GM19238 (cell line): Measurements from ENCODE around the gene SIRT2.

Experiments
- DNase-seq: peaks from one replicate; pipeline ENCODE4 v3.0.0; 2011; ENCODE audit warnings: low spot score; ENCODE audit not compliant: insufficient read length

The SIRT2 gene

DNA sequence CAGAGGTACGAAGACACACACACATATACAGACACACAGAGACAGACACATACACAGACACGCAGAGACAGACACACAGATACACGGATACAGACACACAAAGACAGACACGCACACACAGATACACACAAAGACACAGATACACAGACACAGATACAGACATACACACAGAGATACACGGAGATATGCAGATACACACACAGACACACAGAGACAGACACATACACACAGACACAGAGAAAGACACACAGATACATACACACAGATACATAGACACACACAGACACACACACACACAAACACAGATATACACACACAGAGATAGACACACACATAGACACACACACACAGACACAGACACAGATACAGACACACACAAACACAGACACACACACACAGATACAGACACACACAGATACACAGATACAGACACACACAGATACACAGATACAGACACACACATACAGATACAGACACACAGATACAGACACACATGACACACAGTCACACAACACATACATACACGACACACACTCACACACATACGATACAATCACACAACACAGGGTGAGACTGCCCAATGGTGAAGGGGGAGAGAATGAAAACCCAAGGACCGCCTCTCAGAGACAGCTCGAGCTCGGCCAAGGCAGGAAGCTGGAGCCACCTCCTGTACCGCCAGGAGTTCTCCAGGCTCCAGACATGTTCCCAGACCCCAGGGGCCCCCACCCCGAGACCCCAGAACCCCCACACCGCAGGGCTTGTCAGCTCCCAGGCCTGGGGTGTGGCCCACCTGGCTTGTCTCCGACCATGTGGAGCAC lies 21.4 kb upstream of the SIRT2 start:
- no peak for DNase-seq

DNA sequence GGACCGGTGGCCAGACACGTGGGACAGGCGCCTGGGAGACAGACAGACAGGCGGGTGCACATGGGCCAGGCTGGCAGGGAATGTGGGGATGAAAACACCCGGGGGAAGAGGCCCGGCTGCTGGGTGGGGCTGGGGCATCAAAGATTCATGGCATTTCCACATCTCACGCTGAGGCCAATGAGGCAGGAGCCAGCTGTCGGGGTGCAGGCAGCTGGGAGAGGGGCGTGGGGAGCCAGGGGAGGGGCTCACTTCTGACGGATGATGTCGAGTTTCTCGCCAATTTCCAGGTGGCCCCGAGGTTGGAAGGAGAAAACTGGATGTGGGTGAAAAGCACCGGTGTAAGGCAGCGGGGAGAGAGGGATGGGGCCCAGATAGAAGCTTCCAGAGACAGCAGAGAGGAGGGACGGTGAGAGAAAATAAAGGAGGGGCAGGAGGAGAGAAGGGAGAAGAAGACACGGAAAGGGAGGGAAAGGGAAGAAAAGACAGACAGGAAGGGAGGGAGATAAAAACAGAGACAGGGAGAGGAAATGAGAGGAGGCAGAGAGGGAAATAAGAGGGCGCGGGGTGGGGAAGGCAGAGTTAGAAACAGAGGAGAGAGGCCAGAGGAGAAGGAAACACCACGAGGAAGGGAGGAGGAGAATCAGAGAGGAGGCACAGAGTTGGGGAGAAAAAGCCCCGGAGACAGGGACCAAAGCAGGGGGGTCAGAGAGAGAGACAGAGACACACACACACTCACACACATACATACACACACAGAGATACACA lies 20.6 kb upstream of the SIRT2 start:
- no peak for DNase-seq

DNA sequence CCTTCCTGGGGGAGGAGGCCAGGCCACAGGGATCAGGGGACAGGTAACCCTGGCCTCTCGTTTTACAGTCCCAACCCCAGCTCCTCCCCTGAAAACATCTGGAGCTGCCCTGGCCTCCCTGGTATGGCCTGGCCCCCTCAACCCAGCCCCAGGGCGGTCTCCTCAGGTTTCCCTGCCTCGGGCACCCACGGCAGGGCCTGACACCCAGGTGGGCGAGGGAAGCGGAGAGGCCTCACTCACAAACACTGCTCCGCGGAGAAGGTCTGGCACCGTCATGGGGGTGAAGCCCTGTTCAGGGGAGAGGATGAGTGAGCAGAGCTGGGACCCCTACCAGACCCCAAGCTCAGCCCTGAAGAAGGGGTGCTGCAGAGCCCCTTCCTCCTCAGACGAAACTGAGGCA lies 19.1 kb upstream of the SIRT2 start:
- no peak for DNase-seq

DNA sequence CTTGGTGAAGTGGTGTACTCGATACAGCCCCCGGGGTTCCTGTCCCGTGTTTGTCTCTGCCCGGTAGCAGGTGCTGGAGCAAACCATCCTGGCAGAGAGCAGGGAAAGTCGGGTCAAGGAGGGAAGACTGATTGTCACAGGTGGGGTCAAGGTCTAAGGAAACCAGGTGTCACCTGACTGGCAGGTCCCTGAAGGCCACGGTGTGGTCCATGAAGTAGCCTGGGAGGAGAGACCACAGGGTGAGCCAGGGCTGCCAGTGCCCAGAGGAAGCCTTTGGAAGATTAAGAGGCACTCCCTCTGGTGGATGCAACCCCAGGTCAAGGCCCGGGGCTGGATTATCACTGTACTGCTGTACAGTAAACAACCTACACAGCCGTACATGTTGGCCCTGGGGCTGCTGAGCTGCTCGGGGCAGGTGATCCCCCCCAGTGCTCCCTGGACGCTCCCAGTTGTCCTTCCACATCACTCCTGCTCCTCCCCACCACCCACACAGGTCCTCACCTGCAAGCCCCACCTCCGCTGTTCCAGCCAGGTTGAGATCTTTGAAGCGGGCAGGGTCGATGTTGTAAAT lies 18.6 kb upstream of the SIRT2 start:
- no peak for DNase-seq

DNA sequence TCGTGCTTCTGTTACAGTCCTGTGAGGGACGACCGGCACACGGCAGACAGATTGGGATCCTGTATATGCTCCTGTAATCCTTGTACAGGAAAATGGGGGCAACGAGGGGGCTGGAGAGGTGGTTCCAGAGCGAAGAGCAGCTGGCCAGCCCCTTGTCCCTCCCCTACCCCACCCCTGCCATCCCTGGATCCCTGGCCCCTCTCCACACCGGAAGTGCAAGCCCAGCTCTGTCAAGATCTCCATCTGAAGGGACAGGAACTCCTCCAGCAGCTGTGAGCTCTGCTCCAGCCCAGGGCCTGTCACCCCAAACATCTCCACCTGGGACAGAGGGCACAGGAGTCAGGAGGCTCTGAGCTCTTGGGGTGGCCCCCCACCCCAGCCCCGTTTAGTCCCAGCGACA lies 18.1 kb upstream of the SIRT2 start:
- DNase-seq = no peak

DNA sequence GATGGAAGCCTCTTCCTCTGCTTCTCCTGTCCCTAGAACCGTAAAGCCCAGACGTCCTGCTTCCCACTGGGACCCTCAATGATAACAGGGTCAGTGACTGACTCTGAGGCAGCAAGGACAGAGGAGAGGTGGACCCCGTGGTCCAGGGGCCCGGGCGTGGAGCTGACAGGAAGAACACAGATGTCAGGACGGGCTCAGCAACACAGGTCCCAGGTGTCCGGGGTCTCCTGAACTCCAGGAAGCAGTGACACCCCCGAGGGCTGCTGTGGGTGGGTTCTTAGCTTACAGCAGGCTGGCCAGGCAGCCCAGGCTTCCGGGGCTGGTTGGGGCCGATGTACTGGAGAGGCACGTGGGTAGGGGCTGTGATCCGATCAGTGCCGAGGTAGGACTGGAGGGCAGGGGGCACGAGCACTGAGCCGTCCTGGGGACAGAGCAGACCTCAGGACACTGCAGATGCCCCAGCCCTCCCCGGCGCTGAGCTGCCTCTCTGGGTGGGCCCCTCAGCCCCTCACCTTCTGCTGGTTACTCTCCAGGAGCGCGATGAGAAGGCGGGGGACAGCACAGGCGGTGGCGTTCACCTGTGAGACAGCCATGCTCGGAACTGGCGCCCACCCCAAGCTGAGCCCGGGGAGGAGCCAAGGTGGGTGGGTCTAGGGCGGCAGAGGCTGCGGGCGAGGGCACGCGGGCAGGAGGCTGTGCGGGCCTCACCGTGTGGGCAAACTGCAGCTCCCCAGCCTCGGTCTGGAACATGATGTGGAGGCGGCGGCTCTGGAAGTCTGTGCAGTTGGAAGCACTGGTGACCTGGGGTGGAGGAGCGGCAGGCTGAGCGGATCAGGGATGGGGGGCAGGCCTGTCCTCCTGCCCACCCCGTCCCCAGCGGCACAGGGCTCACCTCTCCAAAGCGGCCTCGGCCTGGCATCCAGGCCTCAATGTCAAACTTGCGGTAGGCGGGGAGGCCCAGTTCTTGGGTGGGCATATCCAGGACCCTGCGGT lies 16.2 kb upstream of the SIRT2 start:
- DNase-seq = no peak

DNA sequence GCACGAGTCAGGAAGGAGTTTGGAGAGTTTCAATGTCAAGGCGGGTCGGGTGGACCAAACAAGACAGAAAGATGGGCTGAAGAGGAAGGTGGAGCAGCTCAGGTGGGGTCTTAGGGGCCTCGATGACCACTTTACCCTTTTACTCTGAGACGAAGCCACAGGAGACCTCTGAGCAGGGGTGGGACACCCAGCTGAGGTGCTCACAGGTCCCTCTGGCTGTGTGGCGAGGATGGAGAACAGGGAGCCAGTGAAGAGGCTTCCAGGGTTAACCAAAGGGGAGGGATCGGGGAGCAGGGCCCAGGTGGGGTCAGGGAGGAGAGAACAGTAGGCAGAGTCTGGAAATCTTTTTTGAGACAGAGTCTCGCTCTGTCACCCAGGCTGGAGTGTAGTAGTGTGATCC lies 14.5 kb upstream of the SIRT2 start:
- no peak for DNase-seq

DNA sequence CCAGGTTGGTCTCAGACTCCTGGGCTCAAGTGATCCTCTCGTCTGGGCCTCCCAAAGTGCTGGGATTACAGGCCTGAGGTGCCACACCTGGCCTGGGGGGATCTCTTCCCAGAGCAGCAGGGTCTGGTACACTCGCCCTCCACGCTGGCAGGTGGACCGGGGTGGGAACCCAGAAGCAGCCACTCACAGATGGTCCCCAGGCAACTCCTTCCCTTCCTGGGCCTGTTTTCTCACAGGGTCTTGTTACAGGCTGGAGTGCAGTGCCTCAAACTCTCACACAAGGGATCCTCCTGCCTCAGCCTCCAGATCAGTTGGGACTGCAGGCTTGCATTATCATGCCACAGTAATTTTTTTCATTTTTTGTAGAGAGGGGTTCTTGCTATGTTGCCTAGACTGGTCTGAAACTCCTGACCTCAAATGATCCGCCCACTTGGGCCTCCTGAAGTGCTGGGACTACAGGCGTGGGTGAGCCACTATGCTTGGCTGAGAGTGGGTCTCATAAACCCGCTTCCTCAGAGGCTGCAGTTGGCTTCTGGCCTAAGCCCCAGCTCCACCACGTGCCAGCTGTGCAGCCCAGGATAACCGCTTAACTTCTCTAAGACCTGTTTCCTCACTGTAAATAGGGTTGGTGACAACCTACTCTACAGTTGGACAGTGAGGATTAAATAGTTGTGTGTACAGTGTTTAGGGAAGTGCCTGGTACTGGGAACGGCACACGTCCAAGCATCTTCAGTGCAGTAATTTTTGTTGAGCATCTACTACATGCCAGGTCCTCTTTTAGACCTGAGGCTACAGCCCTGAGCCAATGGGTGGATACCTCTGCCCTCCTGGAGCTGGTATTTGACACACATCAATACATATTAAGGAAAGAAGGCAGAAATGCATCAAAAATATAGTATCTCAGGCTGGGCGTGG lies 13.4 kb upstream of the SIRT2 start:
- no peak for DNase-seq

DNA sequence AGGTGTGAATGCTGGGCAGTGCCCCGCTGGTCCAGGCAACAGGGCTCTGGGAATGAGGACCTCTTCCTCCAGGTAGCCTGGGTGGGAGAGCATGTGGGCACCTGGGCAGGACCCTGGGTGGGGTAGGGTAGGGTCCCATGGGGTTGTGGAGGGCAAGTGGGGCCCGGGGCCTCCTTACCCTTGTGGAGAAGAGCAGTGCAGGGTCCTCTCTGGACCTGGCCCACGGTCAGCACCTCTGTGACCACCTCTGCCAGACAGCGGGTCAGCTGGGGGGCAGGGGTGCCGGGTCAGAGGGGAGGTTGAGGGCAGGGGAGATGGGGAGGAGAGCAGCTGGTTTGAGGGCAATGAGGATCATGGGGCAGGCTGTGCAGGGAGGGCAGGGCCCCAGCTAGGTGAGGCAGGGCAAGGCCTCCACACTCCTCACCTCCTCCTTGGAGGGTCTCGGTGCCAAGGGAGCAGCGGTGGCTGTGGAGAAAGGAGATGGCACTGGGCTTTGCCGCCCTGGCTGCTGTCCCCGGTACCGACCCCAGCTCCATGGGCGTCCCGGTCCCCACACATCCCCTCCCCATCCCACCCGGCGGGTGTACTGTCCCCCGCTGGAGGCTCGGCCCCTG lies 12.1 kb upstream of the SIRT2 start:
- no peak for DNase-seq

DNA sequence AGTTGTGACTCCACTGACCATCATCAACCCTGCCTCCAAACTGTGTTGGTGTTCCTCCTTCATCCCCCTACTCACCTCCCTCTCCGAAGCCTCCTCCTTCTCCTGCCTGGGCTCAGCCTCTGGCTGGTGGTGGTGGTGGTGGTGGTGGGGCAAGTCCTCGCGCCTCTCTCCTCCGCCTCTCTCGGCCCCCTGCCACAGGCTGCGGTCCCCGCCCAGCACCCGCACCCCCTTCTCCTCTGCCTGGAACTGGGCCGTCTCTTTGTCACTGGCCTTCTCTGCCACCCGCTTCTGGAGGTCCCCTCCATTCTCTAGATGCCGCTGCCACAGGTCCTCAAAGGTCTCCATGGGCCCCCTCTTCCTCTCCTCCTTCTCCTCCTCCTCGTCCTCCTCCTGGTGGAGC lies 11.1 kb upstream of the SIRT2 start:
- DNase-seq = no peak

DNA sequence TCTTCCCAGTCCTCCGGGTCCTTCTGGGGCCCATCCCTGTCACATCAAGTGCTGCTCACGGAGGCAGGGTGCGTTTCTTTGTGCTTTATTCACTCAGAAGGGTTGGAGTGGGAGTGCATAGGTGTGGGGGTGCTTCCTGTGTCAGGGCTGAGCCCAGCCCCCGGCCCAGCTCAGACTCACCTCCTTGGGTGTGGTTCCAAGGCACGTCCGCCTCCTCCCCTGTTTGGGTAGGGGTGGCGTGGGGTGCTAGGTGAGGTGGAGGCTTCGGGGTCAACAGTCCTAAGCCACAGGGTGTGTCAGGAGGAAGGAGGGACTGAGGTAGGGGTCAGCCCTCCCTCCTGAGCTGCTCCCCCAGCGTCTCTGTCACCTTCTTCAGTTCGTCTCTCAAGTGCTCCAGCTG lies 9.5 kb upstream of the SIRT2 start:
- DNase-seq = no peak

DNA sequence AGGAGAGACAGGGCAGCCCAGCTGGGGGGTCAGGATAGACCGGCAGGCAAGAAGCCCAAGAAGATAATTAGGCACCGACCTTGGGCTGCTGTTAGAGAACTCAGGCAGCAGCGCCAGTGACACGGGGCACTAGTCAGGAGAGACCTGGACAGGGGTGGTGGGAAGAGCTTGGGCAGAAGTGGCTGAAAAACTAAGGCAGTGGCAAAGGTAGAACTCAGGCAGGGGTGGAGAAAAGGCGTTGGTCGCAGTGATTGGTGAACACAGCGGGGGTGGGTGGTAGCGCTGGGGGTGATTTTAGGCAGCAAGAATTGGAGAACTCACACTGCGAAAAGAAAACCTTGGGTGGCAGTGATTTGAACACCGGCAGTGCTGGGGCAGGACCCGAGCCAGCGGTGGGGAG lies 8.3 kb upstream of the SIRT2 start:
- no peak for DNase-seq

DNA sequence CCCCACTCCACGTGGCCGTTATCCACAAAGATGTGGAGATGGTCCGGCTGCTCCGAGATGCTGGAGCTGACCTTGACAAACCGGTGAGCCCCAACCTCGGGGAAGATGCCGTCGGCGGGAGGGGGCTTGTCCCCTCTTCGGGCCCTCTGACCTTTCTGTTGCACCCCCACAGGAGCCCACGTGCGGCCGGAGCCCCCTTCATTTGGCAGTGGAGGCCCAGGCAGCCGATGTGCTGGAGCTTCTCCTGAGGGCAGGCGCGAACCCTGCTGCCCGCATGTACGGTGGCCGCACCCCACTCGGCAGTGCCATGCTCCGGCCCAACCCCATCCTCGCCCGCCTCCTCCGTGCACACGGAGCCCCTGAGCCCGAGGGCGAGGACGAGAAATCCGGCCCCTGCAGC lies 7.8 kb upstream of the SIRT2 start:
- DNase-seq = no peak

DNA sequence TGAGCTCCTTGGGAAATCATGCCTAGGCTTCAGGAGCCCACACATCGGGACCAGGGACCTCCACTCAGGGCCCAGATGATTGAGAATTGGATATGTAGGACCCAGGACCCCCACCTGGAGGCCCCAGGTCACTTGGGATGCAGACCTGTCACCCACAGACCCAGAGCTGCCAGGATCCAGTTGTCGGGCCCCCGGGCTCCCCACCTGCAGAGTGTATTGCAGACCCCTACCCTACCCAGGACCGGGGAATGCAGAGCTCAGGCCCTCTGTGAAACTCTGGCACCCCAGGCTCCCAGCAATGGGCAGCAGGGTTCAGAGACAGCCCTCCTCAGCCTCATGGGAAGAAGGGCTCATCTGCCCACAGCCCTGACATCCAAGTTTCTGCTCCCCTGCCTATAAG lies 6.2 kb upstream of the SIRT2 start:
- DNase-seq = no peak

DNA sequence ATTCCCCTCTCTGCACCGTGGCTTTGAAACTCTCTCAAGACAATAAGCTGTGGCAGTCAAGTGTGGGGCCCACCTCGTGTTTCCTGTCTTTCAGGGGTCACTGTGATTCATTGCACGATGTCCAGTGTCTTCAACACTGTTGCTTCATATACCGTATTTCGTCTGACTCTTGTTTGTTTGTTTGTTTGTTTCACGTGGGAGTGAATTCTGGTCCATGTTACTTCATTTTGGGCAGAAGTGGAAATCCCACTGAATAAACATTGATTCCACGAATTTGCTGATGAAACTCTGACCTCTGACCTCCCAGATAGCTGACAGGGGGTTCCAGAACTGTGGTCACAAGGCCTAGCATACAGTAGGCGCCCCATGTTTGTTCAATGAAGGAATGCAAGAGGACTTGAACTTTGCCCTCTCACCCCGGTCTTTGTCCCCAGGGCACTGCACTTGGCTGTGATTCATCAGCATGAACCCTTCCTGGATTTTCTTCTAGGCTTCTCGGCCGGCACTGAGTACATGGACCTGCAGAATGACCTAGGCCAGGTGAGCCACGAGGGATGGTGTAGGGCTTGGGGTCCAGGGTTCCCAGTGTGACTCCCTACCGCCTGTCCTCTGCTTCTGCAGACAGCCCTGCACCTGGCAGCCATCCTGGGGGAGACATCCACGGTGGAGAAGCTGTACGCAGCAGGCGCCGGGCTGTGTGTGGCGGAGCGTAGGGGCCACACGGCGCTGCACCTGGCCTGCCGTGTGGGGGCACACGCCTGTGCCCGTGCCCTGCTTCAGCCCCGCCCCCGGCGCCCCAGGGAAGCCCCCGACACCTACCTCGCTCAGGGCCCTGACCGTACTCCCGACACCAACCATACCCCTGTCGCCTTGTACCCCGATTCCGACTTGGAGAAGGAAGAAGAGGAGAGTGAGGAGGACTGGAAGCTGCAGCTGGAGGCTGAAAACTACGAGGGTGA lies 5.4 kb upstream of the SIRT2 start:
- DNase-seq = no peak

DNA sequence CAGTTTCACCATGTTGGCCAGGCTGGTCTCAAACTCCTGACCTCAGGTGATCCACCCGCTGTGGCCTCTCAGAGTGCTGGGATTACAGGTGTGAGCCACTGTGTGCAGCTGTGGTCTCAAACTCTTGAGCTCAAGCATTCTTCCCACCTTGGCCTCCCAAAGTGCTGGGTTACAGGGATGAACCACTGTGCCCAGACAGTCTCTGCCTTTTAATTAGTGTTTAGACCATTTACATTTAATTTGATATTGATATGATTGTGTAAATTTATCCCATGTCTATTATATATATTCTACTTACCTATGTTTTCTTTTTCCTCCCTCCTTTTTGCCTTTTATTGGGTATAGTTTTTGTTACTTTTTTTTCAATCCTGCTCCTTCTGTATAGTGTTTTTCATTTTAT lies 2.3 kb upstream of the SIRT2 start:
- no peak for DNase-seq

DNA sequence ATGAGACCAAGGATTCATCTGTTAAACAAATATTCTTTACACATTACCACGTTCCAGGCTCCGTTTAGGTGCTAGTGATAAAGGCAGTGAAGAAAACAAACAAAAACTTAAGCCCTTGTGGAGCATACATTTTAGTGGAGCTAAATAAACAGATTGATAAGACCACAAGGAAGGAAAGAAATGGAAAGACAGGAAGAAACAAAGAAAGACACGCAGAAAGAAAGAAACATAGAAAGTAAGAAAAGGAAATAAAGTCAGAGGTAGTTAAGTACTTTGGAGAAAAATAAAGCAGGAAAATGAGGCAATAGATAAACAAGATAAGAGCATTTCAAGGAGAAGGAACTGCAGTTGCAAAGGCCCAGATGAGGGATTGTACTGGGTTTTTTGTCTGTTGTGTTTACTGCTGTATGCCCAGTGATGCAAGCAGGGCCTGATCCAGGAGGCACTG lies 1.3 kb upstream of the SIRT2 start:
- DNase-seq = no peak

DNA sequence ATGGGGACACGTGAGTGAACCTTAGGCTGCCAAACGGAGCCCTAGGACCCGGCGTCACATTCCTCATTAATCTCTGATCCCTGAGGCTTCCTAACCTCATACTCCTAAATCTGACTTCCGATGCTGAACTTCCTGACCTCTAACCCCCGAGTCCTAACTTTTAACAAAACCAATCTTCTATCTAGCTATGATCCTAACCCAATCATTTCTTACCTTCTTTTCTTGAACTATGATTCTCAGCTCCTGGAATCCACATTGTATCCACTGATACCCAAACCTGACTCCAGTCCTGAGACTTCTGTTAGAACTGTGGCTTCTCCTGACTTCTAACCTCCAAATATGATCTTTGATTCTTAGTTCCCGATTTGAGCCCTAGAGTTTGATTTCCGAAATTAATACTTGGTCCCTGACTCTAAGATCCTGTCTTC lies 798 bp upstream of the SIRT2 start:
- DNase-seq = no peak
